HCT116 (cell line): ENCODE results near the gene CTU2. TPM values are rescaled to one million over a fixed set of nuclear protein-coding genes. Genes with fewer than 3 reads are reported as not detected.

Source experiments
- ATAC-seq: fragments of 200-7000 bp; cut with Tn5 transposase; 2 replicates; pipeline ENCODE4 v1.9.1; 2020; ENCODE audit warnings: mild to moderate bottlenecking, moderate library complexity
- BruUV-seq: library from RNA; stranded (reverse); fragments of 400-500 nt; replicated peaks from 2 replicates; lab custom pipeline; 2021; lab: Mats Ljungman, UMichigan
- CTCF ChIA-PET: fragments of 300-600 bp; sonication (Branson Sonifier 250); formaldehyde crosslinking; loops from one replicate; lab custom pipeline; 2021; ENCODE audit warnings: antibody characterized with exemption; lab: Charles Lee
- POLR2A ChIA-PET: fragments of 300-600, 350-600 bp; sonication (Branson Sonifier 250); formaldehyde crosslinking; loops from one replicate; lab custom pipeline; 2021; ENCODE audit warnings: antibody characterized with exemption; lab: Charles Lee
- RAD21 ChIA-PET, 2 experiments: fragments of 300-600 bp; sonication (Branson Sonifier 250); formaldehyde crosslinking; loops; one replicate each; lab custom pipeline; 2023; ENCODE audit warnings: low total read pairs in 2 of 2; ENCODE audit not compliant: uncharacterized antibody in 2 of 2, unreplicated experiment in 2 of 2, low non-redundant PET in 1 of 2; lab: Charles Lee
- DNase-seq: peaks from one replicate; pipeline ENCODE4 v3.0.0-alpha.2; 2010; ENCODE audit warnings: low read depth, low spot score
- H2AFZ ChIP-seq: fragments of 200-600 bp; shearing (Covaris generic), sonication (generic); 2 replicates; pipeline ENCODE4 v1.6.1; 2017; ENCODE audit warnings: low read depth, mixed run types, mixed read lengths, antibody characterized with exemption, low read length; ENCODE audit not compliant: poor library complexity, severe bottlenecking
- H3K27ac ChIP-seq: 2 replicates; pipeline ENCODE4 v1.5.1; 2012; ENCODE audit warnings: low read depth, low read length
- H3K27me3 ChIP-seq: fragments of 200-600 bp; sonication (generic); 2 replicates; pipeline ENCODE4 v1.6.1; 2016; ENCODE audit warnings: mixed run types, low read length, mixed read lengths; ENCODE audit not compliant: insufficient read depth
- H3K36me3 ChIP-seq, 2 experiments: fragments of 200-500 bp in 1 of 2; fragments of 200-600 bp in 1 of 2; sonication (Bioruptor generic) in 1 of 2; sonication (generic) in 1 of 2; 2 replicates each; pipeline versions ENCODE4 v1.5.1 to v1.6.1; 2014 to 2016; ENCODE audit warnings: low read length in 2 of 2, inconsistent platforms in 1 of 2, mixed read lengths in 1 of 2, mixed run types in 1 of 2; ENCODE audit not compliant: insufficient read depth in 2 of 2, control insufficient read depth in 1 of 2
- H3K4me1 ChIP-seq, 2 experiments: fragments of 200-600 bp in 1 of 2; sonication (generic) in 1 of 2; 2 replicates each; pipeline versions ENCODE4 v1.5.1 to v1.6.1; 2012 to 2017; ENCODE audit warnings: low read length in 2 of 2, inconsistent platforms in 1 of 2, mild to moderate bottlenecking in 1 of 2, mixed read lengths in 1 of 2, mixed run types in 1 of 2, moderate library complexity in 1 of 2; ENCODE audit not compliant: insufficient read depth in 2 of 2, control insufficient read depth in 1 of 2
- H3K4me2 ChIP-seq: fragments of 200-600 bp; sonication (generic); 2 replicates; pipeline ENCODE4 v1.6.1; 2017; ENCODE audit warnings: mixed run types, low read length, mixed read lengths
- H3K4me3 ChIP-seq, 2 experiments: fragments of 200-600 bp in 1 of 2; sonication (generic) in 1 of 2; replicated peaks in 1 of 2; 2 replicates each; pipeline ENCODE4 v1.5.1; 2011 to 2016; ENCODE audit warnings: low read length in 2 of 2, control low read depth in 1 of 2, low read depth in 1 of 2, mild to moderate bottlenecking in 1 of 2, mixed read lengths in 1 of 2, mixed run types in 1 of 2
- H3K79me2 ChIP-seq: fragments of 200-600 bp; sonication (generic); 2 replicates; pipeline ENCODE4 v1.6.1; 2017; ENCODE audit warnings: mild to moderate bottlenecking, mixed run types, low read length, moderate library complexity, mixed read lengths; ENCODE audit not compliant: insufficient read depth
- H3K9ac ChIP-seq: fragments of 200-600 bp; sonication (generic); 2 replicates; pipeline ENCODE4 v1.6.1; 2016; ENCODE audit warnings: low read length, mixed read lengths
- H3K9me2 ChIP-seq: fragments of 200-600 bp; sonication (generic), shearing (Covaris generic); 2 replicates; pipeline ENCODE4 v1.6.1; 2017; ENCODE audit warnings: mixed run types, mild to moderate bottlenecking, moderate library complexity; ENCODE audit not compliant: insufficient read depth
- H3K9me3 ChIP-seq, 2 experiments: fragments of 200-500 bp in 1 of 2; fragments of 200-600 bp in 1 of 2; sonication (Bioruptor generic) in 1 of 2; sonication (generic) in 1 of 2; 2 replicates each; pipeline ENCODE4 v1.6.1; 2014 to 2017; ENCODE audit warnings: low read length in 2 of 2, mixed read lengths in 2 of 2, inconsistent platforms in 1 of 2, low read depth in 1 of 2, mild to moderate bottlenecking in 1 of 2, mixed run types in 1 of 2, moderate library complexity in 1 of 2; ENCODE audit not compliant: control insufficient read depth in 1 of 2, insufficient read depth in 1 of 2
- H4K20me1 ChIP-seq: fragments of 200-600 bp; sonication (generic), shearing (Covaris generic); 2 replicates; pipeline ENCODE4 v1.6.1; 2017; ENCODE audit warnings: mixed run types, mild to moderate bottlenecking, moderate library complexity; ENCODE audit not compliant: insufficient read depth
- CTCF ChIP-seq, 3 experiments: fragments of 200-600 bp in 1 of 3; sonication (generic) in 1 of 3; IDR thresholded peaks in 2 of 3; conservative IDR thresholded peaks in 1 of 3; 2 replicates each; pipeline ENCODE4 v1.5.1; 2012 to 2017; ENCODE audit warnings: low read depth in 2 of 3, low read length in 2 of 3, antibody characterized with exemption in 1 of 3, borderline replicate concordance in 1 of 3, control low read depth in 1 of 3, mild to moderate bottlenecking in 1 of 3, mixed read lengths in 1 of 3, mixed run types in 1 of 3, moderate library complexity in 1 of 3; ENCODE audit not compliant: insufficient read depth in 1 of 3
- EGR1 ChIP-seq: IDR thresholded peaks from 2 replicates; pipeline ENCODE4 v1.6.1; 2012; ENCODE audit warnings: low read depth
- ELF1 ChIP-seq: IDR thresholded peaks from 2 replicates; pipeline ENCODE4 v1.6.1; 2012; ENCODE audit warnings: low read depth, borderline replicate concordance
- FOSL1 ChIP-seq: IDR thresholded peaks from 2 replicates; pipeline ENCODE4 v1.6.1; 2012; ENCODE audit warnings: low read depth
- SIN3A ChIP-seq: IDR thresholded peaks from 2 replicates; pipeline ENCODE4 v1.6.1; 2012; ENCODE audit warnings: low read depth
- SP1 ChIP-seq: IDR thresholded peaks from 2 replicates; pipeline ENCODE4 v1.6.1; 2012; ENCODE audit warnings: low read depth
- SRF ChIP-seq: IDR thresholded peaks from 2 replicates; pipeline ENCODE4 v1.6.1; 2012; ENCODE audit warnings: low read depth
- TCF7L2 ChIP-seq: IDR thresholded peaks from 2 replicates; pipeline ENCODE4 v1.7.0; 2011; ENCODE audit warnings: borderline replicate concordance, inconsistent platforms; ENCODE audit not compliant: insufficient read depth, insufficient read length; ENCODE audit errors: extremely low read depth
- ZFX ChIP-seq: fragments of 450-650 bp; IDR thresholded peaks from 2 replicates; pipeline ENCODE4 v1.6.1; 2017
- ZNF274 ChIP-seq: fragments of 200-500 bp; sonication (Bioruptor generic); IDR thresholded peaks from 2 replicates; pipeline ENCODE4 v1.6.1; 2014; ENCODE audit warnings: mild to moderate bottlenecking, low read depth, low read length, inconsistent platforms
- intact Hi-C: fragments of 100-400 bp; cut with micrococcal nuclease; formaldehyde crosslinking; loops from 2 replicates; pipeline ENCODE4 v1.10.0; 2022
- total RNA-seq: library from RNA; stranded (reverse); gene quantifications from one replicate; pipeline ENCODE4 v1.2.1, GENCODE V29; 2021; ENCODE audit not compliant: unreplicated experiment

CTU2 gene
- total RNA-seq, 1 experiment from 2014 or later: 71.3 TPM

- Histone ChIP-seq H3K9me2 (no peaks in the 10 kb centered on the region), H3K4me1 (peaks cover 15 to 76% of the 10 kb centered on the region in 2 experiments), H3K36me3 (peaks cover 2 to 13% of the 10 kb centered on the region in 2 experiments; a peak in 1 of 4 replicates), H3K27me3 (no peaks in the 10 kb centered on the region), H3K9me3 (no peaks in the 10 kb centered on the region), H3K27ac (no peak overlapping the region; the same call in 1 of the 2 replicates), H3K4me2 (no peak overlapping the region), H3K4me3 (no peak overlapping the region), H3K9ac (no peak overlapping the region), H2AFZ (no peak overlapping the region), H3K79me2 (peaks cover 99% of the 10 kb centered on the region), H4K20me1 (no peaks in the 10 kb centered on the region; the same call in 1 of the 2 replicates)
- intact Hi-C loops: no loop called here
- CTCF ChIA-PET: interaction anchor here (1.0 kb wide), 1 partner anchor 26 kb away, joined by 4 read pairs; no protein-coding TSS in a partner anchor
- BruUV-seq: no TSS peak
- POLR2A ChIA-PET: no interaction called here
- DNase-seq (no peak), ATAC-seq (peak; percentile 8; the same call in 1 of the 2 replicates)
- TF ChIP-seq FOSL1: no peak
- no peak for TF ChIP-seq SIN3A
- no peak for TF ChIP-seq TCF7L2
- TF ChIP-seq ZFX: no peak
- no peak for TF ChIP-seq ZNF274
- no peak for TF ChIP-seq SRF
- no peak for TF ChIP-seq EGR1
- RAD21 ChIA-PET: no interaction called here
Observed at GRCh38 chr16:88763502-88764053, 57.3 kb downstream of the CTU2 start.

GRCh38 chr16:88764080-88764479 lies 57.8 kb downstream of the CTU2 start:
- peaks cover 2 to 13% of the 10 kb centered on the region in 2 experiments; a peak in 1 of 4 replicates for H3K36me3 ChIP-seq
- no peak overlapping the region for H3K4me2 ChIP-seq
- DNase-seq (no peak), ATAC-seq (no peak)
- H3K9me2 ChIP-seq: no peaks in the 10 kb centered on the region
- peaks cover 20 to 78% of the 10 kb centered on the region in 2 experiments for H3K4me1 ChIP-seq
- intact Hi-C loops: no loop called here
- no peak for TF ChIP-seq ZFX
- no peak for TF ChIP-seq ELF1
- no peak for TF ChIP-seq SP1
- TF ChIP-seq FOSL1: no peak
- TF ChIP-seq CTCF (IDR thresholded peaks at IDR 0.05 in 2 of 3, conservative IDR thresholded peaks at IDR 0.05 in 1 of 3; ENCODE audit: borderline replicate concordance in 1 of 3, insufficient read depth in 1 of 3, low read depth in 2 of 3, low read length in 2 of 3): no peak
- no peak overlapping the region for H3K9ac ChIP-seq
- no peaks in the 10 kb centered on the region for H3K27me3 ChIP-seq
- H4K20me1 ChIP-seq: peaks cover under 1% of the 10 kb centered on the region; the same call in 1 of the 2 replicates
- no peak overlapping the region for H2AFZ ChIP-seq
- no peak overlapping the region for H3K4me3 ChIP-seq
- ChIA-PET POLR2A (no interaction called here), CTCF (interaction anchor here (1.0 kb wide), 1 partner anchor 26 kb away, joined by 4 read pairs; no protein-coding TSS in a partner anchor), RAD21 (no interaction called here)
- H3K9me3 ChIP-seq: no peaks in the 10 kb centered on the region
- no peak overlapping the region; the same call in 1 of the 2 replicates for H3K27ac ChIP-seq
- H3K79me2 ChIP-seq: peaks cover 99% of the 10 kb centered on the region
- BruUV-seq: no TSS peak
